ENCODE results near the gene RAMP2.

The RAMP2 gene

DNA sequence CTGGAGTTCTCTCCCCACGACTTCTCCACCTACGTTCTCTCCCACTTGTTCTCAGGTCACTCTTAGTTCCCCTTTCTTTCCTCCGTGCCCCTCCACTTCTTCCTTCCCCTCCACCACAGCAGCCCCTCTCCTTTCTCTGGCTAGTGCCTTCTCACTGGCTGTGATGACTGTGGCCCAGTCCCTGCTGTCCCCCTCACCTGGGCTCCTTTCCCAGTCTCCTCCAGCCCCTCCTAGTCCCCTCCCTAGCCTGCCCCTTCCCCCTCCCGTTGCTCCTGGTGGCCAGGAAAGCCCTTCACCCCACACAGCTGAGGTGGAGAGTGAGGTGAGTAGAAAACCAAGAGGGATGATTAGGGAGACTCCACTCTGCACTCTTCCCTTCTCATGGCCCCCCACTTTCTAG, 34.0 kb downstream of the RAMP2 start:
- TF ChIP-seq, protein P1, sequence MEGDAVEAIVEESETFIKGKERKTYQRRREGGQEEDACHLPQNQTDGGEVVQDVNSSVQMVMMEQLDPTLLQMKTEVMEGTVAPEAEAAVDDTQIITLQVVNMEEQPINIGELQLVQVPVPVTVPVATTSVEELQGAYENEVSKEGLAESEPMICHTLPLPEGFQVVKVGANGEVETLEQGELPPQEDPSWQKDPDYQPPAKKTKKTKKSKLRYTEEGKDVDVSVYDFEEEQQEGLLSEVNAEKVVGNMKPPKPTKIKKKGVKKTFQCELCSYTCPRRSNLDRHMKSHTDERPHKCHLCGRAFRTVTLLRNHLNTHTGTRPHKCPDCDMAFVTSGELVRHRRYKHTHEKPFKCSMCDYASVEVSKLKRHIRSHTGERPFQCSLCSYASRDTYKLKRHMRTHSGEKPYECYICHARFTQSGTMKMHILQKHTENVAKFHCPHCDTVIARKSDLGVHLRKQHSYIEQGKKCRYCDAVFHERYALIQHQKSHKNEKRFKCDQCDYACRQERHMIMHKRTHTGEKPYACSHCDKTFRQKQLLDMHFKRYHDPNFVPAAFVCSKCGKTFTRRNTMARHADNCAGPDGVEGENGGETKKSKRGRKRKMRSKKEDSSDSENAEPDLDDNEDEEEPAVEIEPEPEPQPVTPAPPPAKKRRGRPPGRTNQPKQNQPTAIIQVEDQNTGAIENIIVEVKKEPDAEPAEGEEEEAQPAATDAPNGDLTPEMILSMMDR (IDR thresholded peaks at IDR 0.05; ENCODE audit: poor library complexity, severe bottlenecking), result no peak
- peaks cover 9% of the 10 kb centered on the region for H3K4me1 ChIP-seq (ENCODE audit: insufficient read depth, poor library complexity, severe bottlenecking)
- DNase-seq (ENCODE audit: low spot score) (no peak), ATAC-seq (ENCODE audit: low read depth) (no peak)
- H3K4me3 ChIP-seq (ENCODE audit: severe bottlenecking), result no peak overlapping the region
- no peaks in the 10 kb centered on the region for H3K27me3 ChIP-seq (ENCODE audit: insufficient read depth, poor library complexity, severe bottlenecking)
- no peaks in the 10 kb centered on the region for H3K9me3 ChIP-seq (ENCODE audit: severe bottlenecking)
- H3K36me3 ChIP-seq (ENCODE audit: low read depth), result peaks cover 8% of the 10 kb centered on the region; the same call in 1 of the 2 replicates
- H3K27ac ChIP-seq (ENCODE audit: poor library complexity, severe bottlenecking), result no peak overlapping the region

- H3K27me3 ChIP-seq (ENCODE audit: insufficient read depth, poor library complexity, severe bottlenecking), result no peaks in the 10 kb centered on the region
- TF ChIP-seq, protein P1 (IDR thresholded peaks at IDR 0.05; ENCODE audit: poor library complexity, severe bottlenecking), result no peak
- H3K4me3 ChIP-seq (ENCODE audit: severe bottlenecking), result no peak overlapping the region
- H3K4me1 ChIP-seq (ENCODE audit: insufficient read depth, poor library complexity, severe bottlenecking), result peaks cover 9% of the 10 kb centered on the region
- no peak overlapping the region for H3K27ac ChIP-seq (ENCODE audit: poor library complexity, severe bottlenecking)
- DNase-seq (ENCODE audit: low spot score), result no peak
- no peak for ATAC-seq (ENCODE audit: low read depth)
- H3K9me3 ChIP-seq (ENCODE audit: severe bottlenecking), result no peaks in the 10 kb centered on the region
- H3K36me3 ChIP-seq (ENCODE audit: low read depth), result peaks cover 8% of the 10 kb centered on the region; the same call in 1 of the 2 replicates
Measured at GRCh38 chr17:42795465-42795864, 34.4 kb downstream of the RAMP2 start.

- Histone ChIP-seq H3K4me1 (ENCODE audit: insufficient read depth, poor library complexity, severe bottlenecking) (peaks cover 9% of the 10 kb centered on the region), H3K4me3 (ENCODE audit: severe bottlenecking) (no peak overlapping the region), H3K27ac (ENCODE audit: poor library complexity, severe bottlenecking) (no peak overlapping the region), H3K9me3 (ENCODE audit: severe bottlenecking) (no peaks in the 10 kb centered on the region), H3K36me3 (ENCODE audit: low read depth) (peaks cover 8% of the 10 kb centered on the region; the same call in 1 of the 2 replicates), H3K27me3 (ENCODE audit: insufficient read depth, poor library complexity, severe bottlenecking) (no peaks in the 10 kb centered on the region)
- TF ChIP-seq, protein P1 (IDR thresholded peaks at IDR 0.05; ENCODE audit: poor library complexity, severe bottlenecking), result no peak
- no peak for DNase-seq (ENCODE audit: low spot score)
- ATAC-seq (ENCODE audit: low read depth), result no peak
Measured at GRCh38 chr17:42796066-42796758, 35.2 kb downstream of the RAMP2 start.

DNA sequence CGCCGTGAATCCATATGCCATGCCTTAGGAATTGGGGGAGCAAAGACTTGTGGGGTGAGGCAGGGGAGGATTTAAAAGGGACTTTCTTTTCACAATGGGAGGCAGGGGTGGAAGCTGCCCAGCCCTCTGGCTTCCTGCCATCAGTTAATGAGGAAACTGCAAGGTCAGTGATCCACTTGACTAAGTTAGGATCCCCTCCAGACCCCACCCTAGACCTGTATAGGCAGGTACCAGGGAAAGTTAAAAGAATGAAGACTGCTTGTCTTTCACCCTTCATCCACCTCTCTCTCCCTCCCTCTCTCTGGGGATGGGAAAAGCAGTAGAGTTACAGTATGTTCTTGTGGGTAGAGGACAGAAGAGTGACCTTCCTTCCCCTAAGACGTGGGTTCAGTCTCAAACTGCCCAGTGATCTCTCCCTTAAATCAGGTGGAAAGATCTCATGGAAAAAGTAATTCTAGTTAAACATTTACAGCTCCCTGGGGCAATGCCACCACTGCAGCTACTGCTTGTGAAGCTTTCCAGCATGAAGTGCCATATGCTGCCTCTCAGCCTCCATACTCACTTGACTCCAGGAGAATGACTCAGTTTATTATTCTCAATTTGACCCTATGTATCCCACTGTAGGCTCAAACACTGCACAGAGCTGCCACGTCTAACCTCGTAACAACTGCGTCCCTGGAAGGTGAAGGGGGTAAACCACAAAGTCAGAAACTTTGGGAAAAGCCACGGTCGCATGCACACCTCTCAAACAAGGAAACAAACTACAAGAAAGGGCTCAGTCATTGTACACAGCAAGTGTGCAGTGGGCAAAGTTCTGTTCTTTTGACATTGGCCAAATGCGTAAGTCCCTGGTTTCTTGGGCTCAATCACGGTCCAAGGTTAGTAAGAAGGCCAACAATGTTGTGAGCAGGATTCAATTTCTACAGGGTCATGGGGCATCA, 36.3 kb downstream of the RAMP2 start:
- peak overlapping the region; percentile 60 for H3K4me3 ChIP-seq (ENCODE audit: severe bottlenecking)
- H3K9me3 ChIP-seq (ENCODE audit: severe bottlenecking), result no peaks in the 10 kb centered on the region
- DNase-seq (ENCODE audit: low spot score) (no peak), ATAC-seq (ENCODE audit: low read depth) (no peak)
- peaks cover 9% of the 10 kb centered on the region for H3K4me1 ChIP-seq (ENCODE audit: insufficient read depth, poor library complexity, severe bottlenecking)
- peaks cover 8% of the 10 kb centered on the region; the same call in 1 of the 2 replicates for H3K36me3 ChIP-seq (ENCODE audit: low read depth)
- peak overlapping the region; percentile 24 for H3K27ac ChIP-seq (ENCODE audit: poor library complexity, severe bottlenecking)
- H3K27me3 ChIP-seq (ENCODE audit: insufficient read depth, poor library complexity, severe bottlenecking), result no peaks in the 10 kb centered on the region
- TF ChIP-seq, protein P1 (IDR thresholded peaks at IDR 0.05; ENCODE audit: poor library complexity, severe bottlenecking), result no peak
